GM19395 (cell line): ENCODE results near the gene TLCD1.

Source experiments
- ATAC-seq: cut with Tn5 transposase; IDR thresholded peaks from one replicate; pipeline ENCODE4 v1.9.1; 2021; ENCODE audit warnings: mild to moderate bottlenecking, moderate library complexity; ENCODE audit not compliant: unreplicated experiment

Gene TLCD1

GRCh38 chr17:28726226-28726626 is at the start of gene TLCD1:
Gene TLCD1 (minus strand): TSS chr17:28726233. CDS start chr17:28726097, 136 bp downstream.
- ATAC-seq: peak; percentile 16

GRCh38 chr17:28774206-28774605 is 48.2 kb upstream of the TLCD1 start:
- ATAC-seq: no peak

DNA sequence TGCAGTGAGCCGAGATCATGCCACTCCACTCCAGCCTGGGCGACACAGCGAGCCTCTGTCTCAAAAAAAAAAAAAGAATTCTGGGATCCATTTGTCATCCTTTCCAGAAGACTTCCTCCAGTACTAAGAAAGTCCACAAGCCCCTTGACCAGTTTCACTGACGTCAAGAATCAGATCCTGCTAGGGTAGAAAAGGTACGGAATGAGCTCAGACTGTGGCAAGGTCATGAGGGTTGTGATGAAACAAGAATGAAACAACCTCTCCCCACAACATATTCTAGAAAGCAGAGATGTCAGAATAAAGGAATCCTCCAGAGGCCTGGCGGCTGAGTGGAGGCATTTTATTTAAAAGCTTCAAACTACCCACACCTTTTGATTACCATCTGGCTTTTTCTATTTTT is 47.7 kb upstream of the TLCD1 start:
- no peak for ATAC-seq

- ATAC-seq: no peak
These were observed 39.0 kb upstream of the TLCD1 start for GRCh38 chr17:28765038-28765437.

- no peak for ATAC-seq
These were observed 37.8 kb upstream of the TLCD1 start for GRCh38 chr17:28763804-28764266.

DNA sequence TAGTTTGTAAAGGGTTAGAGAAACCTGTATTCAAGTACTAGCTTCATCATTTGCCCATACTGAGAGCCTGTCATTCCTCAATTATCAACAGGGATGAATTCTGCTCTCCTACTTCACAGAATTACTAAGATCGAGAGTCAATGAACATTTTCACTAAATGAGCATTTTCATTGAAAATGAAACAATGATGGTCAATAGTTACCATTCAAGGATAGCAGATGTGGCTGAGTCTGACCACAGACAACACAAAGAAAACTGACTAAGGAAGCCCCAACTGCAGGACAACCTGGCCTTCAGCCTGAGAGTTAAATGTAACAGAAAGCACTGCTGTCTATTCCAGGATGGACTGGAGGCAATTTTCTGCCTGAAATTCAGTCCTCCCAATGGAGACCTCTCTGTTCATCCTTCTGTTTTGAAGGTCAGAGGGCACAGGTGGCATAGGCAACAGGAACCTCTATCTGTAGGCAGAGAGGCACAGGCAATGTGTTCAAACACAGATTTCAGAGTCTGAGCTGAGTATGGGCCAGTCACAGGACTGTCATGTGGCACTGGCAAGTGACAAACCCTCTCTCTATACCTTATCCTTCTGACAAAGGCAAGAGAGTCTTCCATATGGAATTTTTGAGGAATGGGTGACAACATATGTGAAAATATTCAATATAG is 37.2 kb upstream of the TLCD1 start:
- no peak for ATAC-seq

DNA sequence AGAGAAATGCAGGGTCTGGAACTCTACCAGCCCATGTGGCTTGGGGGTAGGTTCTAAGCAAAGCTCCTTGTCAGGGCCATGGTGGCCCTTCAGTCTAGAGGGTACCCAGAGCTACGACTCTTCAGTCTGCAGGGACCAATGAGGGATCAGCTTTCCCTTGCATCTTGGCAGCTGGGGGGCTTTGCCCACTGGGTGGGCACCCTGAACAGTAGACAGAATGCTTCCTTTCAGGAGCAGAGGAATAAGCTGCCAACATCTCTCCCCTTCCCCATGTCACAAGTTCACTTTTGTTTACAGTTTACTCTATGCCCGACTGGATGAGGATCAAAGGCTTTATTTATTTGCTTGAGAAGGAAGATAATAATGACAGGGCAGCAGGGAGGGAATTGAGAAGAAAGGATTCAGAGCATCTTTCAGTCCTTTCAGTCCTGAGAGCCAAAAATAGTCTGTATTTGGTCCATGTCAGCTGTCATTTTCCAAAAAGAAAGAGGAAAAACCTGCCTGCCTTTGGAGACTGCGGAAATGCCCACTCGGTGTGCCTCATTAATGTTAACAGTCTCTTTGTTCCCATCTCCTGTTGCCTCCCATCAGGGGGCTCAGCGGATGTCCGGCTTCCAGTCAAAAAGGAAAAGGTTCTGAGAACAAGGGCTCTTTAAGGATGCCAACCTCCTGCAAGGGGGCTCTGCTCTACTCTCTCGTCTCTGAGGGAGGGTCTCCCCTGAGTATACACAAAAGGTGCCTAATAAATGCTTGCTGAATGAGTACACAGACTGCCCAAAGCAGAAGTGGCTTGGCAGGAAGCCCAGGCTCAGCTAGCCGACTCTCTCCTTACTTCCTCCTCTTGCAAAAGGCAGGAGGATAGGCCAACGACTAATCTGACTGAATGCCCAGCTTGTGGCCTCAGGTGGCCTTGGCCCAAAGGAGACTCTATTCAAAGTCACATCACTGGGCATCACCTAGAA is 34.8 kb upstream of the TLCD1 start:
- ATAC-seq: no peak

DNA sequence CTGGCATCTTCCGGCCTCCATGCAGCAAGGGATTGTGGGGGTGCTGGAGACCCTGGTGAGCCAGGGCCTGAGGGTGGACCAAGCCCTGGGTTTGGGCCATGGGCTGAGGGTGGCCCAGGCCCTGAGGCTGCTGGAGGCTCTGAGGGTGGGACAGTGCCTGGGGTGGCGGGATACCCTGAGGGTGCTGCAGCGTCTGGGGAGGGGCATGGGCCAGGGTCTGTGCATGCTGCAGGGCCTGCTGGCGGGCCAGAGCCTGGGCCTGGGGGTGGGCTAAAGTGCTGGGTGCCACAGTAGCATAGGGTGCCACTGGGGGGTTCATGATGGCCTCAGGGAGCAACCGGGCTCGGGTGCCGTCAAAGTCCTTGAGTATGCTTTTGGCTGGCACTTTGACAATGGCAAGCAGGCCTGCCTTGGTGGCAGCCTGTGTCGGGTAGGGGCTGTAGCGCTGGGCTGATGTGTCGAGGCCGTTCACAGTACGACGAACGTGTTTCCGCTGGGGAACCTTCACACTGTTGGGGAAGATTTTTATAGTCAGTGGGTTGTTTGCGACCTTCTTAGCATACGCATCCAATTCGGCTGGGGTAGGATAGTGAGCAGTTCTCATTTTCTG is 33.3 kb upstream of the TLCD1 start:
- no peak for ATAC-seq

- ATAC-seq: no peak
These were observed 32.5 kb upstream of the TLCD1 start for GRCh38 chr17:28758411-28759121.

DNA sequence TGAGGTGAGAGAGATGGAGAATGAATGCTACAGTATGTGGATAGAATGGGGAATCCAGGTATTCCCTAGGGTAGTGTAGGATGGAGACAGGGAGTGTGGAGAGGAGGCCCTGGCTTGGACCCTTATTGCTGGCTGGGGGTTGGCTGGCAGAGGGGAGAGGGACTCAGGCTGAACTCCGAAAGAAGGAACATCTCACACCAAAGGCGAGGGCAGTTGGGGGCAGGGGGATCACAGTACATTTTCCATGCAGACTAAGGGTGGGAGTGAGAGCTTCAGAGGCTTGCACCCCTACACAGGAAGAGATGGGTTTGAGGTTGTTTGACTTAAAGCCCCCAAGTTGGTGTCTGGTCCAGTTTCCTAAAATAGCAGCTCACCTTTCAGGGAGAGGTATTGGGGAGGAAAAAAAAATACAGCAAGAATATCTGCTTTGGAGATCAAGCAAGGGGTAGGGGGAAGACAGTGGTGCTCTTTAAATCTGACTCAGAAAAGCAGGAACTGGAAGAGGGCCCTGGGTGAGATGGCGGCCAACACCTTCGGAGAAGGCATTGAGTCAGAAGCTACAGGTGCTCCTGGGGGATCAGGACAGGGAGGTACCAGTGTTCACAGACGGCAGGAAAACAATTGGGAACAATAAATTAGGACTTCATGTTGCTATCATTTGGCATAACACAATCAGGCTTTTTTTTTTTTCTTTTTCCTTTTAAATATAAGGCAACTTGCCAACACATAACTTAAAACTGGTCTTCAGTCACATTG is 30.2 kb upstream of the TLCD1 start:
- ATAC-seq: no peak

GRCh38 chr17:28755486-28755885 is 29.5 kb upstream of the TLCD1 start:
- no peak for ATAC-seq

DNA sequence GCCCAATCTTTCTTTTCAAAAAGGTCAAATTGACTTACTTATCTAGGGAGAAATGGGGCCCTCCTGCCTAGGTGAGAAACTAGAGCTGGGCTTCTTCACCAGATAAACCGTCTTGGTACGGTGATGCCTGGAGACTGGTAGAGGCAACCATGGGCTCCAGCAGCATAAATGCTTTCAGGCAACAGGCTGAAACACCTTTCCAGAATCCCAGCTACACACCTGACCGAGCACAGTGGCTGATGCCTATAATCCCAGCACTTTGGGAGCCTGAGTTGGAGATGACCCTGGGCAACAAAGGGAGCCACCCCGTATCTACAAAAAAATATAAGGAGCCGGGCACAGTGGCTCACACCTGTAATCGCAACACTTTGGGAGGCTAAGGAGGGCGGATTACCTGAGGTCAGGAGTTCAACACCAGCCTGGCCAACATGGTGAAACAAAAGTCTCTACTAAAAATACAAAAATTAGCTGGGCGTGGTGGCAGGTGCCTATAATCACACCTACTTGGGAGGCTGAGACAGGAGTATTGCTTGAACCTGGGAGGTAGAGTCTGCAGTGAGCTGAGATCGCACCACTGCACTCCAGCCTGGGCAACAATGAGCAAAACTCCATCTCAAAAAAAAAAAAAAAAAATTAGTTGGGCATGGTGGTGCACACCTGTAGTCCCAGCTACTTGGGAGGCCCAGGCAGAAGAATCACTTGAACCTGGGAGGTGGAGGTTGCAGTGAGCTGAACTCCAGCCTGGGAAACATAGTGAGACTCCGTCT is 25.8 kb upstream of the TLCD1 start:
- ATAC-seq: no peak

DNA sequence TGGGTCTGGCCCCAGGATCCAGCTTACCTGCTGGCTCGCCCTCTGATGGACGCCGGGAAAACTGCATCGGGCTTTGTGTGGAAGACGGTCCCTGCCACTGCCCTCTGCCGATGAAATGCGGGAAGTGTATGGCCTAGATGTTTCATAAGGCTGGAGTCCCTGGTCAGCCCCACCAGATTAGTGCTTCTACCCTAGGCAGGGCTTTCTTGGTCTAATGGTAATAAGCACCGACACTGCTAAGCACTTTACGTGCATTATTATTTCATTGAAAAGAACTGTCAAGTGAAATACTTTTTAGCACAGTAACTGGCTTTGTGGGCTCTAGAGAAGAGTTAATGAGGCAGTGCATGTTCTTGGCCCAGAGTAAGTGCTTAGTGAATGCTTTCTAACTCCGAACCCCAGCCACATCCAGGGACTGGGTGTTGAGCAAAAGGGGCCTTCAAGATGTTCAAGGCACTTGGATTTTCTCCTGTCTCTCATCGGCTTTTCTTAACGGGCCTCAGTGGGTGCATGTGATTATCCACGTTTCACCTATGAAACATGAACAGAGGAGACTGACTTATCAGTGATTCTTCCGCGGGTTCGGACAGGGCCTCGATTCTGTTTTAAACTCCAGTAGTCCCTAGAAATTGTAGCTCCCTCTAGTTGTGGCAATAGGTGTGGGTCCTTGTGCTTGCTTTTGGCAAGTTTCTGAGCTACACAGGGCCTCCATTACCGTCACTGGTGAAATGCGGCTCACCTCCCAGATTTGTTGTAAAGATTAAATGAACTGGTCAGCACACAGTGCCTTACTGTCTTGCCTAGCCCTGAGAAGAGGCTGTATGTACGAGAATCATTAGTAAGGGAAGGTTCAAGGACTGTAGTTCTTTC is 24.4 kb upstream of the TLCD1 start:
- peak; percentile 64 for ATAC-seq

DNA sequence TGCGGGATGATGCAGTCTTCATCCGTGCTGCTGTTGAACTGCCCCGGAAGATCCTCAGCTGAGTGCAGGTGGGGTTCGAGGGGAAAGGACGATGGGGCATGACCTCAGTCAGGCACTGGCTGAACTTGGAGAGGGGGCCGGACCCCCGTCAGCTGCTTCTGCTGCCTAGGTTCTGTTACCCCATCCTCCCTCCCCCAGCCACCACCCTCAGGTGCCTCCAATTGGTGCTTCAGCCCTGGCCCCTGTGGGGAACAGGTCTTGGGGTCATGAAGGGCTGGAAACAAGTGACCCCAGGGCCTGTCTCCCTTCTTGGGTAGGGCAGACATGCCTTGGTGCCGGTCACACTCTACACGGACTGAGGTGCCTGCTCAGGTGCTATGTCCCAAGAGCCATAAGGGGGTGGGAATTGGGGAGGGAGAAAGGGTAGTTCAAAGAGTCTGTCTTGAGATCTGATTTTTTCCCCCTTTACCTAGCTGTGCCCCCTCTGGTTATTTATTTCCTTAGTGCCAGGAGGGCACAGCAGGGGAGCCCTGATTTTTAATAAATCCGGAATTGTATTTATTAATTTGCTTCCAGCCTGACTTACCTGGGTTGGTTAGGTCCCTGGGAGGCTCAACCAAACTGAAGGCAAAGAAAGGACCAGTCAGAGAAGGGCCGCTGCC is 23.6 kb upstream of the TLCD1 start:
- no peak for ATAC-seq

- no peak for ATAC-seq
These were observed 23.0 kb upstream of the TLCD1 start for GRCh38 chr17:28748852-28749515.

GRCh38 chr17:28747801-28748750 is 22.0 kb upstream of the TLCD1 start:
- ATAC-seq: no peak
